C4-2B (cell line): ENCODE measurements around the gene MTMR1.
A peak's percentile ranks its signal among the peaks of the same experiment; 100 is the strongest.

Experiments used
- ZFX ChIP-seq: fragments of 450-650 bp; IDR thresholded peaks from 2 replicates; pipeline ENCODE4 v1.6.1; 2017
- TF ChIP-seq, protein P1 (sequence below): fragments of 450-650 bp; conservative IDR thresholded peaks from 2 replicates; pipeline ENCODE4 v1.5.1; 2017; ENCODE audit warnings: mild to moderate bottlenecking

DNA sequence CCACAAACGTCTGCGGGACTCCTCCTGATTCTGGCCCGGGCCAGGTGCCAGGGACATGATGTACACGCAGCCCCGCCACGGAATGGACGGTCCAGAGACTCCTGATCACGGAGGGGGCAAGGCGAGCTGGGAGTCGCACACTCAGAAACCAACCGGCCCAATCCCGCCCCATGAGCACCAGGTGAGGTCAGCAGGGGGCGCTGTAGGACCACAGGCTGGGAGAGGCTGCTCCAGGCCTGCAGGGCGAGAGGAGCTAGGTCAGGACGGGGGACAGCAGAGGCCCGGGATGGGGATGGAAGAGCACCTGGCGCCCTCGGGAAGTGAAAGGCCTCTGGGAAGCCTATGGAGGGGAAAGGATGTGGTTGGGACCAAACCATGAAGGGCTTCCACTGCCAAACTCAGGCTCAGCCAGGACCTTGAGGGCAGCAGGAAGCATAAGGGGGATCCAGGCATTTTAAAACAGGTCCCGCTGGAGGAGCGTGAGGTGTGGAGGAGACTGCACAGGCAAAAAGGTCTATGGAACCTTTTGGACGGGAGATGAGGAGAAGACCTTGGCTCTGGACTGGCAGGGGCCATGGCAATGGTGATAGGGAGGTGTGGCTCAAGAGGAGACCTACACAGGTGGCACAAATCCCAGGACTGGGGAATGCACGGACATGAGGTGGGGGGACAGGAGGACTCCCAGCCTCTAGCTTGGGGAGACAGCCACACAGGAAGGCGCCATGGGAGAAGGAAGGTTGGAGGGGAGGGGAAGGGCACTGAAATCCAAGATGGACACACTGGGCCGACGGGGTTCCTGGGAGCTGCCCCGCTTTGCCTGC is 79.2 kb downstream of the MTMR1 start:
- TF ChIP-seq, protein P1, sequence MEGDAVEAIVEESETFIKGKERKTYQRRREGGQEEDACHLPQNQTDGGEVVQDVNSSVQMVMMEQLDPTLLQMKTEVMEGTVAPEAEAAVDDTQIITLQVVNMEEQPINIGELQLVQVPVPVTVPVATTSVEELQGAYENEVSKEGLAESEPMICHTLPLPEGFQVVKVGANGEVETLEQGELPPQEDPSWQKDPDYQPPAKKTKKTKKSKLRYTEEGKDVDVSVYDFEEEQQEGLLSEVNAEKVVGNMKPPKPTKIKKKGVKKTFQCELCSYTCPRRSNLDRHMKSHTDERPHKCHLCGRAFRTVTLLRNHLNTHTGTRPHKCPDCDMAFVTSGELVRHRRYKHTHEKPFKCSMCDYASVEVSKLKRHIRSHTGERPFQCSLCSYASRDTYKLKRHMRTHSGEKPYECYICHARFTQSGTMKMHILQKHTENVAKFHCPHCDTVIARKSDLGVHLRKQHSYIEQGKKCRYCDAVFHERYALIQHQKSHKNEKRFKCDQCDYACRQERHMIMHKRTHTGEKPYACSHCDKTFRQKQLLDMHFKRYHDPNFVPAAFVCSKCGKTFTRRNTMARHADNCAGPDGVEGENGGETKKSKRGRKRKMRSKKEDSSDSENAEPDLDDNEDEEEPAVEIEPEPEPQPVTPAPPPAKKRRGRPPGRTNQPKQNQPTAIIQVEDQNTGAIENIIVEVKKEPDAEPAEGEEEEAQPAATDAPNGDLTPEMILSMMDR = peak; percentile 82
- TF ChIP-seq ZFX = no peak
